T-helper 1 cell (primary cell): Measurements from ENCODE around the gene CARD19.
"Not testable (repeated sequence)": the region's sequence is repeated elsewhere in the genome, so short reads cannot be mapped to it uniquely, and the experiment has no call there.

Experiments
- DNase-seq, 5 donors: peaks; one replicate each; pipeline ENCODE4 v3.0.0-alpha.2; 2012 to 2020

CARD19 gene

DNA sequence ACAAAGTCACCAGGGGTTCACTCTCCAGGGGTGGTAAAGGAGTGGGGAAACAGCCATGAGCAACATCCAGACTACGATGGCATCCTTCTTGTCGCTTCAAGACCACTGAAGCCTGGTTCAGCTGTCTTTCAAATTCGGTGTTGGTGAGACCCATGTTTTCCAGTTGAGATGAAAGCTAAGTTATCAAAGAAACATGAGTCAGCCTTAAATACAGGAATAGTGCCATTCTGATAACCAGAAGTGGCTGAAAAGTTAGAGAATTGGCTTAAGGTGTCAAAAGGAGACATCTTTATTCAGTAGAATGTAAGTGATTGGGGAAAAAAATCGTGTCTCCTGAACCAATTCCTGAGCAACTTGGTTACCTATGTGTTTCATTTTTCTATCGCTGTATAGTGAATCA is 7.0 kb upstream of the CARD19 start:
- DNase-seq: no peak

DNA sequence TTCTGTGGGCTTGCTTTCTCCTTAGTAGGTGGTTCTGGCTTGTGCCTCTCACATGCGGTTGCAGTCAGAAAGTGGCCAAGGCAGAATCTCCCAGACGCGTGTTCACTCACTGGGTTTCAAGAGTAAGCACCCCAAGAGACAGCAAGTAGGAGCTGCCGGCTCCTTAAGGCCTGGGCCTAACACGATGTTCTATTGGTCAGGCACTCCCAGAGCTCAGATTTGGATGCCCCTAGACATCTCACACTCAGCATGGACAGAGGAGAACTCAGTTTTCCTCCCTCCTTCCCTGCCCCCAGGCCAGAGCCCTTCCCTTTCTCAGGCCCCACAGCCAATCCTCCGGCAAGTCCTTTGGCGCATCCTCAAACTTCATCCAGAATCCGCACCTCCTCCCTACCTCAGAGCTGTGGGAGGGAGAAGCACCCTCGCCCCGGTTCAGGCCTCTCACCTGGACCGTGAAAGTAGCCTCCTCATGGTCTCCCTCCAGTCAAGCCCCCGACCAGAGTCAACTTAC is 6.5 kb upstream of the CARD19 start:
- no peak for DNase-seq

DNA sequence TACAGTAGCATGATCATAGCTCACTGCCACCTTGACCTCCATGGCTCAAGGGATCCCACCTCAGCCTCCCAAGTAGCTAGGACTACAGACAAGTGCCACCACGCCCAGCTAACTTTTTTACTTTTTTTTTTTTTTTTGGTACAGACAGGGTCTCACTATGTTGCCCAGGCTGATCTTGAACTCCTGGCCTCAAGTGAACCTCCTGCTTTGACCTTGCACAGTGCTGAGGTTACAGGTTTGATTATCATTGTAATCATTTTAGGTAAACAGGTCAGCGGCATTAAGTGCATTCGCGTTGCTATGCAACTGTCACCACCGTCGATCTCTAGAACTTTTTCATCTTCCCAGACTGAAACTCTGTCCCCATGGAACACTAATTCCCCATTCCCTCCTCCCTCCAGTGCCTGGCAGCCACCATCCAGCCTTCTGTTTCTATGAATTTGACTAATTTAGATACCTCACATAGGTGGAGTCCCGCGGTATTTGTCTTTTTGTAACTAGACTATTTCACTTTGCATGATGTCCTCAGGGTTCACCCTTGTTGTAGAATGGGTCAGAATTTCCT is 5.8 kb upstream of the CARD19 start:
- DNase-seq: no peak

DNA sequence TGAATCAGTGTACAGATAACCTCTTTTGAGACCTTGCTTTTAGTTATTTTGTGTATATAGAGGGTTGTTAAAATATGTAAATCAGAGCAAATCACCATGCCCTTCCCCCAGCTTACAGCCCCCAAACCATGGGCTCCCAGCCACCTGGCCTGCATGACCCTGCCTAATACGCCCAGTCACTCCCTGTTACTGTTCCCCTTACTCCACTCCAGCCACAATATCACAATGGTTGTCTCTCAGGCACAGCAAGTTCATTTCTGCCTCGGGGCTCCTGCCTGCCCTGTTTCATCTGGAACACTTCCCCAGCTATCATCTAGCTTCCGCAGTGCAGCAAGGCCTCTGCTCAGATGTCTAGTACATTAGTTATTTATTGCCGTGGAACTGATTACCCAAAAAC is 5.0 kb upstream of the CARD19 start:
- DNase-seq: no peak

DNA sequence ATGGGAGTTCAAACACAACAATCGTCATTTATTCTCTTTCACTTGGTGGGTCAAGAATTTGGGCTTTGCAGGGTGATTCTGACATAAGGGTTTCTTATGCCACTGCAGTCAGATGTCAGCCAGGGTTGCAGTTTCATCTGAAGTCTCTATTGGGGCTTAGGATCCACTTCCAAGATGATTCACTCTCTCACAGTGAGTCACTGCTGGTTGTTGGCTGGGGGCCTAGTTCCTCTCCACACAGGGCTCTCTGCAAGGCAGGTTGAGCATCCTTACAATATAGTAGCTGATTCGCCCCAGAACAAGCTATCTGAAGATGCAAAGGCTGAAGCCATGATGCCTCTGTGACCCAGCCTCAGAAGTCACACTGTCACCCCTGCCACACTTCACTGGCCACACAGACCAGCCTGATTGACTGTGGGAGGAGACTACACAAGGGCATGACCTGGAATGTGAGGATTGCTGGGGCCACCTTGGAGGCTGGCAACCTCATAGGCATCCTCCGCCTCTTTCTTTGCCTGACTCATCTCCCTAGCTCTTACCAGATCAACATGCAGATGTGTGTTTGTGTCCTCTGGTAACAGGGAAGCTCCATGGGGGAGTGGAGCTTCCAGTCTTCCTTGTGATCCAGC is 4.5 kb upstream of the CARD19 start:
- peak in 1 of 5 donors; percentile 87 for DNase-seq

DNA sequence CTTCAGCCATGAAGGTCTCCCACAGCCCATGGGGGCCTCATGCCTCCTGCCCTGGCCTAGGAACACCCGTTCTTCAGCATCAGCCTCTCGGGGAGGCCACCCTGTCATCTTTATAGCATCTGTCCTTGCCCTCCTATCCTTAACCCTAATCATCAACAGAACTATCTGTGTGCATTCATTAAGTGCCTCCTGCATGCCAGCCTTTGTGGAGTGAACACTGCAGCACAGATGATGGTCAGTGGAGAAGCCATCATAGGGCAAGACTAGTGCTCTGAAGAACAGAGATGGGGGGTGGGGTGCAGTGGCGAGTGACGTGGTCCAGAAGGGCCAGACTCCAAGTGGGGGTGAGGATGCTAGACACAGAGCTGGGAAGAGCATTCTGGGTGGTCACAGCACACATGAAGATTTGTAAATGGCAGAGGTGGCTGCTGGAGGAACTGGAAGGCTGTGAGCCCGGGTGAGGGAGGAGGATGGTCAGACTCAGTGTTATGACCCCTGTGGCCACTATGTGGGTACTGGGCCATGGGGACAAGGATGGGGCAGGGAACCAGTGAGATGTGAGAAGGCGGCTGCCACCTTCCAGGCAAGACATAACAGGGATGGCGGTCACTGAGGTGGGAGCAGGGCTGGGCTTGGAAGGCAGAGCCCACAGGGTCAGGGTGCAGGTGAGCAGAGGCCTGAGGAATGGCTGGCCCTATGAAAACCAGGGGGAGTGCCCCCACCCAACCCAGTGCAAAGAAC is 3.6 kb upstream of the CARD19 start:
- DNase-seq: no peak

DNA sequence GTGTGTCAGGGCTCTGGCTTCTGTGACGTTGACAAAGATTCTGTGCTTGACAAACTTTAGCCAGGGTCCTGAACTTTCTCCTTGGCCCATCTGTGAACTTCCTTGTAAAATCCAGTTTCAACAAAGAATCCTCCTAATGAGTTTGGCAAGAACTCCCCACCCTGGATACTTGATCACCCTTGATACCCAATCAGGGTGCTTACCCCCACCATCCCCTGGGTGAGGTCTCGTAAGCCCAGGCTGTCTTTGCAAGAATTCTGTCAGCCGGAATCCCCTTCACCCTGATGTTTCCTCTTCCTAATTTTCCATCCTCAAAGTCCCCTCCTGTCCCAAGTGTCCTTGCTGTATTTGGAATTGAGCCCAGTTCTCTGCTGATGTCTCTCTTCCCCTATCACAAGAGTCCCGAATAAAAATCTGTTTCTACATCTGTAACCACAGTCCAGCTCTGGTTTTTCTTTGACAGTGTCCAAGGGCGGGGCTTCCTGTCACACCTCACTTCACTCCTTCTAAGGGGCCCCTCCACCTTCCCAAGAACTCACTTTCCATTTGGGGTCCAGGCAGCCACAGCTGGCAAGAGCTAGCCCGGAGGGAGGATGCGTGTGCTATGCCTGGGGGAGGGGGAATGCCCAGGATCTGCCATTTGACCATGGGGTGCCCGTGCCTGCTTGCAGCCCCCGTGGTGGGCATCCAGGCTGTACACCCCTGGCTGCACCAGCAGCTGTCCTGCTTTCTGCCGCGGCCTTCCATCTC is 2.7 kb upstream of the CARD19 start:
- peak in 1 of 5 donors; percentile 41 for DNase-seq

DNA sequence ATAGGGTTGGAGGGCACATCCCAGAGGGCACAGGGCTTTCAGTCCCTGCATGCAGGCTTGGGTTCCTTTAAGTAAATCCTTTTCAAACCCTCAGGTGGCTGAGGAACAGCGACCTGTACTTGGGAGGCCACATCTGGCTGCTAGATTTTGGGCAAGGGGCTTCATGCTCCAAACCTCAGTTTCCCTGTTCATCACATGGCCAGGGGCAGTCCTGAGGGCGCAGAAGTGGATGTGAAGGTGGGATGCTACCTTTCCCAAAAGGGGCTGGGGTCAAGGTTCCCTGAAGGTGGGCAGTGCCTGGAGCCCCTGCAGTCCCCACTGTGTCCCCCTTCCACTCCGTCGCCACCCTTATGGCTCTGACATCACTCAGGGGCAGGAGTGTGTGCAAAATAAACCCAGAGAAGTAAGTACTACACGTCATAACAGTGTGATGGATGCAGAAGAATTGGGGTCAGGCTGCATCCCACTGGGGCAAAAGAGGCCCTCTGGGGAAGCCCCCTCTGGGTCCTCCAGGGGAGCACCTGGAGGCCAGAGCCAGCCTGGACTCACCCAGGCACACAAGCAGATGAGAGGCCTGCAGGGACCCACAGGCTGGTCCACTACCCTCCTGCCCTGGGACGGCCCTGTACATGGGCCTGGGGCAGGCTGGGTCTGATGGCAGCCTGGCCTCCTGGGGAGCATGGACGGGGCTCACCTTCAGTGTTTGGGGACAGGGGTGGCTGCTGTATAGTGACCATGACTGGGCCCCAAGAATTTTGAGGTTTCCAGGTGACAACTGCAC is 1.9 kb upstream of the CARD19 start:
- no peak for DNase-seq

DNA sequence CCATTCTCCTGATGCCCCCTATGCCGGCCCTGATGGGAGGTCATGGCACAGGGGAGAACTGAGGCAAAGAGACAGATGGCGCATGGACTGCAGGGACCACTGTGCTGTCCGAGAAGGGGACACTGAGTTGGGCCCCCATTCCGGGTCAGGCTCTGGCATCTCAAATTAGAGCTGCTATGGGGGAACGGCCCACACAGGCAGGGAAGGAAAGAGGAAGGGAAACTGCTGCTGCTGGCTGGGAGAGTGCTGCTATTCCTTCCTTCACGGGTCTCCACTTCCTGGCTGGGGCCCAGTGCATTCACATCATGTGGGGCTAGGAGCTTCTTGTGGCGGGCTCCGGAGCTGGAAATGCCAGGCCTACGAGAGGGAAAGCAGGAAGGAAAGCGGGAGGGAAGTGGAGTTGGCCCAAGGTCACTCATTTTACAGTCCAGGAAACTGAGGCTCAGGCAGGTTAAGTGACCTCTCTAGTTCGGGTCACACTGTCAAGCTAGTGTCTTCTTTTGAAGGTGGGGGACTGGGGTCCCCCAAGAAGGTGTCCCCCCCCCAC is 1.3 kb upstream of the CARD19 start:
- DNase-seq: peak in 1 of 5 donors; percentile 25

DNA sequence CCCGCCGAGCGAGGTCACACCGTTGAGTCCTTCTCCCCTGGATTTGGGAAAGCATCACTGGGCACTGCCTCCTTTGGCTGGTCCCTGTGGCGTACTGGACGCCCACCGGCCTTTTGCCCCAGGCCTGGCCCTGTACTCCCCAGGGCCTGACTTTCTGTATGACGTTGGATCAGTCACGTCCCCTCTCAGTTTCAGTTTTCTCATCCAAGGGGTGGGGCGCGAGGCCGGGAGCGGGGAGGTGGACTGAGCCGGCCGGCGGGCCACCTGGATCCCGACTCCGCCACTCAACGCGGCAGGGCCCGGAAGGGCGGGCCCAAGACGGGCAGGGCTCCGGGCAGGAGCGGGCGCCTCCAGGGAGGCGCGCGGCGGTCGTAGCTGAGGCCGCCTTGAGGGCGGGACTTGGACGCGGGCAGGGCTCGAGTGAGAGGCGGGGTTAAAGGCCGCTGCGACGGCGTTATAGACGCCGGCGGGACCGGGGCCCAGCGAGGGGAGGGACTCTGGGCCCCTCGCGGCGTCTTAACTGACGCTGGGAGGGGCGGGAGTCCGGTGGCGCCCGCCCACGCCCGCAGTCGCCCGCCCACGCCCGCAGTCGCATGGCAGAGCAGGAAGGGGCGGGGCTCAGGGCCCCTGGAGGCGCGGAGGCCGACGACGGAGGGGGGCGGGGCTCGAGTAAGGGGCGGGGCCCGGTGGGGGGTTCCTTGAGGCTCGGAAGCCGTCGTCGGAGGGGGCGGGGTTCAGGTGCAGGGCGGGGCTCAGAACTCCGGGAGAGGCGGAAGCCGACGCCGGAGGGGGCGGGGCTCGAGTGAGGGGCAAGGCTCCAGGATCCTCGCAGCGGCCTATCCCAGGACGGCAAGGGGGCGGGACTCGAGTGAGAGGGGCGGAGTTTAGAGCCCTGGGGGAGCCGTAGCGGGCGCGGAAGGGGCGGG is 549 bp upstream of the CARD19 start:
- DNase-seq: peak; percentile 99 to 100 (median 100)

DNA sequence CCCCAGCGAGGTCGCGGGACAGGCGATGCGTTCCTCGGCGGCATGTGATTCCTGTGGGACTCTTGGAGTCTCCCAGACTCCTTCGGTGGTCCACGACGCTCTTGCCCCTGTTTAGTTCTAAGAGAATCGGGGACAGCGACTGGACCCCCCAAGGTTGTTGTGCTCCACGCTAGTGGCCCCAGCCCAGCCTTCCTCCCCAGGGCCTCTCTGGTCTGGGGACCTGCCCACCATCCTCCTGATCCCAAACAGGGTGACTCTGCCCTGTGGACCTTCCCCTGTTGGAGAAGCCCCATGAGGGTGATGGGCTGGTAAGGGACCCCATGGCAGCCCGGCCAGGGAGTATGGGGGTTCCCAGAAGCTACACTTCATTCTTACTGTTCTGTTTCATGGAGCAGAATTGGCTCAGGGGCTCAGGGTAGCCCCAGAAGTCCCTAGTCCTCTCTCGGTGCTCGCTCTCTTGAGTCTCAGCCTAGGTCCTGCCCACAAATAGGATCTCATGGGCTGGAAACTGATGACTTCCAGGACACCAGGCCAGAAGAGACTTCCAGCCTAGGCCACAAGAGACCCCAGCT is 880 bp downstream of the CARD19 start:
- no peak for DNase-seq

DNA sequence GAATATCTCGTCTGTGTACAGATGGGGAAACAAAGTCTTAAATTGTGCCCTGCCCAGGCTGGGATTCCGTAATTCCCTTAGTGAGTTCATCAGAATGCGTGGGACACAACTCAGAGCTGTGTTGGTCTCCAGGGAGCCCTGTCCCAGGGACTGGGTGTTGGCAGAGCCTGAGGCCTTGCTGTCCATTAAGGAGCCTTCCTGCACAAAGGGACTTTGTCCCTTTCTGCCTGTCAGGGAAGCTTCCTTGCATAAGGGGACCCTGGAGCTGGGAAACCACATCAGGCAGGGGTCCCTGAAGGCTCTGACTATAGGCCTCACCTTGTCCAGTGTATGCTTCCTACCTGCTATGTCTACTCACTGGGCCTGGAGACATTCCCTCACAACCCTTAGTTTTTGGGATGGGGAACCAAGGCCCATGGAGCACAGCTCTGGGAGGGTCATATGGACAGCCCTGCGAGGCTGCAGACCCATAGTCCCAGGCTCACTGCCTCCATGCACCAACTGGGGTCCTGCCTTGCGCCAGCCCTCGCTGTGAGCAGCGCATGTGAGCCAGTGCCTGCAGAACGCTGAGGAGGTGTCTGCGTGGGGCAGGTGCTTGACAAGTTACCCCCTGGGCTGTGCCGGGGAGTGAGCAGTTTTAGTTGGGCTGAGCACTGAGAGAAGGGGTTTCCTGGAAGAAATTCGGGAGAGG is 1.6 kb downstream of the CARD19 start:
- no peak for DNase-seq

DNA sequence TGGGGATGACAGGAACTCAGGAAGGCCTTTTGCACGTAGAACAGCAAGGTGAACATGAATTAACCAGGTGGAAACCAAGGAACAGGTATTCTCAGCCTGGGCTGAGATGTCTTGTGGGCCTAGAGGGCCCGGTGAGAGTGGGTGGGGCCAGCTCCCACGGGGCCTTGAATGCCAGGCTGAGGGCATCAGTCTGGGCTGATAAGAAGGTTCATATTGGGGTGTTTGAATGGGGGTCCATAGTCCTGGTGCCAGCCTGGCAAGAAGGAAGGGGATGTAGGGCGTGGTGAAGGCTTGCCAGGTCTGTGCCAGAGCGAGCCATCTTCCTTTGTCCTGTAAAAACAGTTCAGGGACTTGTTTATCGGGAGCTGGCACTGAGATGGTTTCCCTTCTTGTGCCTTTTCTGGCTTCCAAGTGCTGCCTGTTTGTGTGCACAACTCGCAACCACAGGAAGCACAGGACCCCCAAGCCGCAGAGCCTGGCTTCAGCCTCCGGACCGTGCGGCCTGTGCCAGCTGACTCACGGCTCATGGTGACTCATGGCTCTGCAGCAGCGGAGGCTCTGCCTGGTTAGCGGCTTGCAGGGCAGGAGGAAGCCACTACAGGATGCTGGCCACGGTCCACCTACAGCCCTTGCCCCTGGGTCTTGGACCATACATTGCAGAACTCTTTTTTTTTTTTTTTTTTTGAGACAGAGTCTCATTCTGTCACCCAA is 2.4 kb downstream of the CARD19 start:
- DNase-seq: peak in 2 of 5 donors; percentile 35 to 76

DNA sequence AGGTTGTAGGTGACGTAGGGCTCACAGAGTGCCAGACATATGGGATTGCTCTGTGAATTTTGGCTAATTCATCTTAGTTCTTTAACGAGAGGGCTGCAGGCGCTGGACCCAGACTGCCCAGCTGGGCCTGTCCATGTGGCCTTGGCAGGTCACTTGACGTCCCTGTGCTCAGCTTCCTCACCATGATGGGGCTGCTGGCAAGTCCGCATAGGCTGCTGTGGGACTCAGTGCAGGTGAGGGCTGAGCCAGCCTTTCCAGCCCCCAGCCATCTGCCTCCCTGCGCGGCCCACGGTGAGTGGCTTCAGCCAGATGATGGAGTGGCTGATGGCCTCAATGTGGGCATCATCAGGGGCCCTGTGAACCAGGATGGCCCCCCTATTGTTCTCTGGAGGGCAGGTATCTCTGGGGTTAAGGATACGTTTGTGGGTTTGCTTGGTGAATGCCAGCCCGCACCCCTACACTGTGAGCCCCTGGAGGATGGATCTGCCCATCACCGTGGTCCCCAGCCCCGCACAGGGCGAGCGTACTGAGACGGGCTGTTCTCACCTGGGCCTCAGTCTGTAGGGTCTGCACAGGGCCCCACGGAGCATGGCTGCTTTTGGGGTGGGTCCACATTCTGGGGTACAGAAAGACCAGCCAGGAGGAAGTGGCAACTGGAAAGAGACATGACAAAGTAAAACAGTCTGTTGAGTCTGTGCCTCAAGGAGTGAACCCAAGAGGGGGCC is 3.7 kb downstream of the CARD19 start:
- no peak for DNase-seq

DNA sequence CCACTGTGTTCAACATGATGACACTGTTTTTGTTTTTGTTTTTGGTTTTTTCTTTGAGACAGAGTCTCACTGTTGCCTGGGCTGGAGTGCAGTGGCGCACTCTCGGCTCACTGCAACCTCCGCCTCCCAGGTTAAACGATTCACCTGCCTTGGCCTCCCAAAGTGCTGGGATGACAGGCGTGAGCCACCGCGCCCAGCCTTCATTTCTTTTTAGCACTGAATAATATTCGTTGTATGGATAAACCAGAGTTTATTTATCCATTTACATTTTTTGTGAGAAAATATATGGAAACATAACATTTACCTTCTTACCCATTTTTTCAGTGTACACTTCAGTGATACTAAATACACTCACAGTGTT is 4.2 kb downstream of the CARD19 start:
- no peak for DNase-seq

DNA sequence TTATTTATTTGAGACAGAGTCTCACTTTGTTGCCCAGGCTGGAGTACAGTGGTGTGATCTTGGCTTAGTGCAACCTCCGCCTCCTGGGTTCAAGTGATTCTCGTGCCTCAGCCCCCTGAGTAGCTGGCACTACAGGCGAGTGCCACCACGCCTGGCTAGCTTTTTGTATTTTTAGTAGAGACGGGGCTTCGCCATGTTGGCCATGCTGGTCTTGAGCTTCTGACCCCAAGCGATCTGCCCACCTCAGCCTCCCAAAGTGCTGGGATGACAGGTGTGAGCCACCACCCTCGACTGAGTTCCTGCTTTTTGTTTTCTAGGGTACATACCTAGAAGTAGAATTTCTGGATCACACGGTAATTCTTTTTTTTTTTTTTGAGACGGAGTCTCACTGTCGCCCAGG is 5.1 kb downstream of the CARD19 start:
- DNase-seq: not testable (repeated sequence)

DNA sequence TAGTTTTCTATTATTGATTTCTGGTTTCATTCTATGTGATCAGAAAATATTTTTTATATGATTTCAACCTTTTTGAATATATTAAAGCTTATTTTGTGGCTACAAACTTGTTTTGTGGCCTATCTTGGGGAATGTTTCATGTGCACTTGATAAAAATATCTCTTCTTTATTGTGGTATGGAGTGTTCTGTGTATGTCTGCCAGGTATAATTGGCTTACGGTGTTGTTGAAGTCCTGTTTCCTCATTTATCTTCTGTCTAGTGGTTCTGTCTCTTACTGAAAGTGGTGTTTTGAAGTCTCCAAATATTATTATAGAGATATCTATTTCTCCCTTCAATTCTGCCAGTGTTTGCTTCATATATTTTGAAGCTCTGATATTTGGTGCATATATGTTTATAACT is 9.6 kb downstream of the CARD19 start:
- no peak for DNase-seq

DNA sequence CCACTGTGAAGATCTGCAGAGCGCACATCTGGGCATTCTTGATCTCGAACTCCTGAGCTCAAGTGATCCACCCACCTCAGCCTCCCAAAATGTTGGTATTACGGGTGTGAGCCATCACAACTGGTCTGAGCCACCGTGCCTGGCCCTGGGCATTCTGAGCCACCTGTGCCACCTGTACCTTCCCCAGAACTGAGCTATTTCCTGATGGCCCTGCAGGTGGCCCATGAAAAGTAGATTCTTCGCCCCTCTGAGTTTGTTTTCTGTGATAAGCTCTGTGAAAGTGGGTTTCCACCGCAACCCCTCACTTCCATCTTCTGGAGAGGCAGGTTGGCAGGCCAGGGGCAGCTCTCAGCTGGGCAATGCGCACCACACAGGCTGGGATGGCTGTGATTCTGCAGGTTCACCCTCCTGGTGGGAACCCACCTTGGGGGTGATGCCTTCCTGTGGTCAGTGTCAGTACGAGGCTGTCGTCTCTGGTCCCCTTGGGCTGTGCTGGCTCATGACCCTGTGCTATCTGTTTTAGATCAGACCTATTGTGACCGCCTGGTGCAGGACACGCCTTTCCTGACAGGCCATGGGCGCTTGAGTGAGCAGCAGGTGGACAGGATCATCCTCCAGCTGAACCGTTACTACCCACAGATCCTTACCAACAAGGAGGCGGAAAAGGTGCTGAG is 11.3 kb downstream of the CARD19 start:
- DNase-seq: no peak
